Measurements from ENCODE around the gene HOGA1. TPM values are rescaled to one million over a fixed set of nuclear protein-coding genes. Genes with fewer than 3 reads are reported as not detected.

The HOGA1 gene
- total RNA-seq, 1 experiment from 2014 or later: 4.4 TPM

- POLR2A ChIA-PET (ENCODE audit: unreplicated experiment): interaction anchor here (0.6 kb wide), 1 partner anchor 73 kb away, joined by 3 read pairs; no protein-coding TSS in a partner anchor
- peak overlapping the region; percentile 59 for H3K4me2 ChIP-seq
Measured at GRCh38 chr10:97543025-97543546, 41.1 kb upstream of the HOGA1 start.

GRCh38 chr10:97546456-97547270 lies 37.5 kb upstream of the HOGA1 start:
- Histone ChIP-seq H3K4me3 (no peak overlapping the region), H3K27ac (no peak overlapping the region), H2AFZ (no peak overlapping the region), H3K4me2 (no peak overlapping the region), H3F3A (ENCODE audit: insufficient read depth, low read depth) (peaks cover 18% of the 10 kb centered on the region), H3K9me3 (ENCODE audit: insufficient read depth, low read depth) (no peaks in the 10 kb centered on the region), H3K79me2 (ENCODE audit: low read depth) (no peaks in the 10 kb centered on the region), H3K27me3 (ENCODE audit: insufficient read depth, low read depth) (no peaks in the 10 kb centered on the region), H3K4me1 (replicated peaks; ENCODE audit: insufficient read depth) (peaks cover 17% of the 10 kb centered on the region), H4K20me1 (ENCODE audit: insufficient read depth) (no peaks in the 10 kb centered on the region), H3K36me3 (ENCODE audit: low read depth) (no peaks in the 10 kb centered on the region), H3K9me2 (ENCODE audit: insufficient read depth) (no peaks in the 10 kb centered on the region)
- no TSS peak for BruUV-seq (replicated peaks)
- DNase-seq: no peak
- TF ChIP-seq EZH2 (IDR thresholded peaks at IDR 0.05; ENCODE audit: low read depth) (no peak), CTCF (conservative IDR thresholded peaks at IDR 0.05) (no peak)
- ChIA-PET POLR2A (ENCODE audit: unreplicated experiment) (no interaction called here), CTCF (interaction anchor here (0.6 kb wide), 1 partner anchor 474 kb away, joined by 3 read pairs; no protein-coding TSS in a partner anchor)
- intact Hi-C loops (cut with micrococcal nuclease; ENCODE audit: unreplicated experiment): no loop called here

More at GRCh38 chr10:97543025-97543546, 41.1 kb upstream of the HOGA1 start:
- TF ChIP-seq CTCF (conservative IDR thresholded peaks at IDR 0.05) (no peak), EZH2 (IDR thresholded peaks at IDR 0.05; ENCODE audit: low read depth) (no peak)
- CTCF ChIA-PET: interaction anchor here (0.6 kb wide), 1 partner anchor 10 kb away, joined by 3 read pairs; no protein-coding TSS in a partner anchor
- Histone ChIP-seq H3K36me3 (ENCODE audit: low read depth) (no peaks in the 10 kb centered on the region), H3F3A (ENCODE audit: insufficient read depth, low read depth) (peaks cover 28% of the 10 kb centered on the region), H3K4me3 (peak overlapping the region; percentile 10; the same call in 1 of the 2 replicates), H3K4me1 (replicated peaks; ENCODE audit: insufficient read depth) (peaks cover 50% of the 10 kb centered on the region), H3K27ac (peak overlapping the region; percentile 80), H4K20me1 (ENCODE audit: insufficient read depth) (no peaks in the 10 kb centered on the region), H3K9me2 (ENCODE audit: insufficient read depth) (no peaks in the 10 kb centered on the region), H2AFZ (no peak overlapping the region), H3K27me3 (ENCODE audit: insufficient read depth, low read depth) (no peaks in the 10 kb centered on the region), H3K9me3 (ENCODE audit: insufficient read depth, low read depth) (no peaks in the 10 kb centered on the region), H3K79me2 (ENCODE audit: low read depth) (no peaks in the 10 kb centered on the region)
- peak; percentile 74 to 83 for DNase-seq
- no TSS peak for BruUV-seq (replicated peaks)
- intact Hi-C loops (cut with micrococcal nuclease; ENCODE audit: unreplicated experiment): loop anchor here (2.0 kb wide), 1 partner anchor 44 kb away; the partner anchor contains the start of genes MMS19 and UBTD1

- no peaks in the 10 kb centered on the region for H3K9me3 ChIP-seq (ENCODE audit: insufficient read depth, low read depth)
- H3K4me1 ChIP-seq (replicated peaks; ENCODE audit: insufficient read depth): peaks cover 16% of the 10 kb centered on the region
- no peak overlapping the region for H3K4me3 ChIP-seq
- no peaks in the 10 kb centered on the region for H3K36me3 ChIP-seq (ENCODE audit: low read depth)
- no peaks in the 10 kb centered on the region for H3K79me2 ChIP-seq (ENCODE audit: low read depth)
- peaks cover 13% of the 10 kb centered on the region for H3F3A ChIP-seq (ENCODE audit: insufficient read depth, low read depth)
- TF ChIP-seq CTCF (conservative IDR thresholded peaks at IDR 0.05) (no peak), EZH2 (IDR thresholded peaks at IDR 0.05; ENCODE audit: low read depth) (no peak)
- CTCF ChIA-PET: interaction anchor here (0.6 kb wide), 1 partner anchor 475 kb away, joined by 3 read pairs; no protein-coding TSS in a partner anchor
- no peak overlapping the region for H2AFZ ChIP-seq
- H4K20me1 ChIP-seq (ENCODE audit: insufficient read depth): no peaks in the 10 kb centered on the region
- no peaks in the 10 kb centered on the region for H3K9me2 ChIP-seq (ENCODE audit: insufficient read depth)
- no peaks in the 10 kb centered on the region for H3K27me3 ChIP-seq (ENCODE audit: insufficient read depth, low read depth)
- no peak for DNase-seq
- H3K27ac ChIP-seq: no peak overlapping the region
- no TSS peak for BruUV-seq (replicated peaks)
- H3K4me2 ChIP-seq: no peak overlapping the region
- intact Hi-C loops (cut with micrococcal nuclease; ENCODE audit: unreplicated experiment): no loop called here
- POLR2A ChIA-PET (ENCODE audit: unreplicated experiment): no interaction called here
Measured at GRCh38 chr10:97547271-97547600, 37.0 kb upstream of the HOGA1 start.

All from PC-9 (cell line).